ENCODE results near the gene FBXW7.

Gene FBXW7

DNA sequence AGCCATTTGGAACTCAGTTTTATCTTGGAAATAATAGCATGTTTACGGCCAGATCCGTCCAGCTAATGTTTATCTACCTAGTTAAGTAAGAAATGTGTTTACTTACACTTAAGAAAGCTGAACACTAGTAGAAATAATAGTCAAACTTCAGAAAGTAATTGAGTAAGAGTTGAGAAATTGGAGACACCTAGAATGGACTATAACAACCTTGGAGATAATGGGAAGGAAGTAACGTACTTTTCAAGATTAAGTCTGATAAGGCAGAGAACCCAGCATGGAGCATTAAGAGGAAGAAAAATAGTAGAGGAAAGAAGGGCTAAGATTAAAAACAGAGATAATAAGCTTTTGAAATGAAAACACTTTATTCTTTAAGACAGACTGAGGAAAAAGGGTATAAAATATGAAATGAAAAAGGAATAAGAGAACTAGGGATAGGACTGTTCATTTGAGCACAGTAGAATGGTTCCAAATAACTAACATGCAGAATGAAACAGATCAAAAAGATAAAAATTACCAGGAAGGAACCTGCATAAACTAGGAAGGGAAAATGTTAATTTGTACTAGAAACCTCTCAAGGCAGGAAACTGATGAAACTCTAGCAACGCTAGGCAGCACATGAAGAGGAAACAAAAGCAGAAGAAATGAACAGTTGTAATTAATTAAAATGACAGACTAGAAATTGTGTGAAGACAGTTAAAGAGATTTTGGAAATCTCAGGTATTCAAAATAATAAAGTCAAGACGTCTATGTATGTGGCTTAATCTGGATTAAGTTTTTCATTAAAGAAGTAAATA, 71.7 kb downstream of the FBXW7 start:
- DNase-seq = no peak

DNA sequence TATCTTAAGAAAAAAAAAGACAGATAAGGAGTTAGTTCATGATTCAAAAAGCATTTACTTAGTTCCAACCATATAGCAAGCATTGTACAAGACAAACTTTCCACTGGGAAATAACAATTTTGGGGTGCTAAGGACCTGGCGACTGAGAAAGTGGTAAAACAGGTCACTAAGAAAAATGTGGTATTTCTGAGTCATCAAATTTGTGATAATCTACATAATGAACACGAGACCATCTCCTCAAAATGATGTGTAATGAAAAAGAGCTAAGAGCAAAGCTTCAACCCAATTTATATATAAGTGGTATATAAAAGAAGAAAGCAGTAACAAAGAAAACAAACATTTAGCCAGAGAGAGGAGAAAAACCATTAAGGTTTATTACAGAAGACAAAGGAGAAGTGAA, 72.3 kb downstream of the FBXW7 start:
- no peak for DNase-seq

DNA sequence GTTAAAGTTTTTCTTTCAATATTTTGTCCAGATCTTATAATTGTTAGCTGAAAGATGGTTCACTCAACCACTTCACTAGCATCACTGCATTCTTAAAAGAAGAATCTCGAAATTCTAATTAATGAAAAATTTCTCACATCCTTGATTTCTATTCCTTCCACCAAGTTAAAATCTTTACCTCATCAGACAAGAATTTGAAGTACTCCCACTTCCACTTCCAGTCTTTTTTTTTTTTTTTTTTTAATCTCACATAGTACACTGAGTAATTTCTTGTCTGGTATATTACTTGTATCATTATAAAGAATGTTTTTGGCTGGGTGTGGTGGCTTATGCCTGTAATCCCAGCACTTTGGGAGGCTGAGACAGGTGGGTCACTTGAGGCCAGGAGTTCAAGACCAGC, 73.2 kb downstream of the FBXW7 start:
- no peak for DNase-seq

DNA sequence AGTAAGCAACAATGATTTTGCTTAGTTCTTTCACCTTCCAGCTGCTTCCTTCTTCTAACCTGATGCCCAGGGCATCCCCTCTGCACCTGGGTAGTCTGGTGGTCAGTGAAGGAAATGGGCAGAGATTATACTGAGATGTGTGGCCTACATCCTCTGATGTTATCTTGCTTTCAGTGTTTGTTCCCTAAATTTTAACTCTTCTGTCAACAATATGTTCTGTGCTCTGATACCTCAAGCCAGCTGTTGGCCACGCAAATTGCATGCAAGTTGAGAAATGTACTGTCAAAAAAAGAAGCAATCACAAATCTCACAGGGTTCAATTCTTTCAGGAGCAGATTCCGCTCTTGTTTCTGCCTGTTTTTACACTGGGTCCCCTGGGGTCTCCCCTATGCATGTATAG, 73.8 kb downstream of the FBXW7 start:
- DNase-seq = no peak

DNA sequence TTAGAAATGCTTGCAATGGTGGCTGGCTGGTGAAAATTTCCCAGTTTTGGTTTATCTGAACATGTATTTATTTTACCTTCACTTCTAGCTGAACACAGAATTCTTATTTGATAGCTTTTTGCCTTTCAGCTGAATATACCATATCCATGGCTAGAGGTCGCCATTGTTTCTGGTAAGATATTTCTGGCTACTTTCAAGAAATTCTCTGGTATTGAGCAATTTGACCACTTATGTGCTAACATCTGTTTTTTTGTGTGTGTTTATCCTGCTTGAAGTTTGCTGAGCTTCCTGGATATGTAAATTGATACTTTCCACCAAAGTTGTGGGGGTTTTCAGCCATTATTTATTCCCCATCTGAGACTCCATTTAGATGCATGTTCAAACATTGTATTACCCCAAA, 75.4 kb downstream of the FBXW7 start:
- DNase-seq = no peak

DNA sequence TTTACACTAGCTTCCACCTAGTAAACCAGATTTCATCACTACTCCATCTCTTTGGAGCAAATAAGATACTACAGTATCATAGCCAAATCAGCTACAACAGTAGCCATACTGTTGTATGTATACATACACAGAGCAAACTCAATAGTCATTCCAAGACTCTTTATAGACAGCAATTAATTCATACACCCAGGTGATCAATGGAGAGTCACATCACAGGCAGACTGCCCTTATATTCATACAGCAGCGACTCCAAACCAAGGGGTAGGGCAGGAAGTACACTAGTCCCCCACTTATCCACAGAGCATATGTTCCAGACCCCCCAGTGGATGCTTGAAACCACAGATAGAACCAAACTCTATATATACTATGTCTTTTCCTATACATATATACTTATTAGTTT, 76.6 kb downstream of the FBXW7 start:
- no peak for DNase-seq

DNA sequence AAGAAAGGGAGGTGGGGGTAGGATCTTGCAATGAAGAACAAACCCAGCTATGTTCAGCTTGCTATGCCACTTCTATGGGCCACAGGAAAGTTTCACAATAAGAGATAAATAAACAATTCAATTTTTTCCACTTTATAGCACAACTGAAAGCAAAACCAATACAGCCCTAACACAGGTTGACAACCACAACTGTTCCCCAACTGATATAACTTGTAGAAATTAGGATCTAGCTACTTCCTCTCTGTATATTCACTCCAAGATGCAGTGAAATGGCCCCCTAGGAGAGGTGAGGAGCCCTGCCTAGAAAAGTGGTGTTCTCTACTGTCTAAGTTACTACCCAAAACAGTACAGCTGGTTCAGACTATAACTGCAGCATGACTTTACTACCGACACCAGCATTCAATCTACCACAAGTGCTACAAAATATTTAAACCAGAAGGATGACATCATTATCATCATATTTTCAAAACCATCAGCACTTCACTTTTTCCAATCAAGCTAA, 77.0 kb downstream of the FBXW7 start:
- DNase-seq = no peak

DNA sequence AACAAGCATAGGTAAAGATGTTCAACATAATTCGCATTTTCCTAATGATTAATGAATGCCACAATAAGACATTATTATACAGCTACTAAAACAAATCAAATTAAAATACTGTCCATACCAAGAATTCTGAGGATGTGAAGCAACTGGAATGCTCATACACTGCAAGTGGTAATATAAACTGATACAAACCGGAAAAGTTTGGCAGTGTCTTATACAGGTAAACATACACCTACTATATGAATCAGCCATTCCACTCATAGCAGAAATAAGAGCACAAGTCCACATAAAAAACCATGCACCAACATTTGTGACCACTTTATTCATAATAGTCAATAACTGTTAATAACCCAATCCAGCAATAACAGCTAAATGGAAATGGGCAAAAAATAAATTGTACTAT, 79.3 kb downstream of the FBXW7 start:
- no peak for DNase-seq

DNA sequence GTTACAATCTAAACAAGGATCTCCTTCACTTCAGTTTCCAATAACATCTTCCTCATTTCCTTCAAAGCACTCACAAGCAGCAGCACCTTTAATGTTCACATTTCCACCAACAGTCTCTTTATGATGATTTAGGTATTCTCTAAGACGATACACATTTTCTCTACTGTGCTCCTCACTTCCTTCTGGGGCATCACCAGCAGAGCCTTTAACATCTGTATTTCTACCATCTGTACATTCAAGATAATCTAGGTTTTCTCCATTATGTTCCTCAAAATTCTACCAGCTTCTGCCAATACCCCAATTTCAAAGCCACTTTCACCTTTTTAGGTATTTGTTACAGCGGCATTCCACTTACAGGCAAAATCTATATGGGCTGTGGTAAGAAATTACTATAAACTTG, 80.6 kb downstream of the FBXW7 start:
- DNase-seq = no peak

DNA sequence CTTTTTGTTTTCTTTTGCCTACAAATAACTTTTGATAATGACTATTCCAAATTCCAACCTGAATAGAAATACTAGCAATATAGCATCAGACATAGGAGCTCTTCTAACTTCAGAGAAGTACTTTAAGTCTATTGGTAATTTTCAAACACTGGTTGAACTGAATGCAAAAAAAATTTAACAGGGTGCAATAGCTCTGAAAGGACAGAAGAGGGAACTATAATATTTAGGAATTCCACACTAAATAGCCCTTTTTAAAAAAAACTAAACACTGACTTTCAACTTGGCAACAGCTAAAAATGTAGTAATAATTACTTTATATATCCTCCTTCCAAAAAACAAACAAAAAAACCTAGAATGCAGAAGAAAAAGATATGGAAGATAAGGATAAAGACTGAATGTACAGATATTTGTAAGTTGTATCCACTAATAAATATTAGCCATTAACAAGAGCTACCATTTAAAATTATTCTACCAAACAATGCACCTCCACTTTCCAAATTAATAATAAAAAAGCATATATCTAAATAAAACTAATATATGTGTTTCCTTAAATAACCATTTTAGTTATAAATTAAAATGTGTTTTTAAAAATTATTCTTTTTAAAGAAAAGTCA, 81.4 kb downstream of the FBXW7 start:
- no peak for DNase-seq

DNA sequence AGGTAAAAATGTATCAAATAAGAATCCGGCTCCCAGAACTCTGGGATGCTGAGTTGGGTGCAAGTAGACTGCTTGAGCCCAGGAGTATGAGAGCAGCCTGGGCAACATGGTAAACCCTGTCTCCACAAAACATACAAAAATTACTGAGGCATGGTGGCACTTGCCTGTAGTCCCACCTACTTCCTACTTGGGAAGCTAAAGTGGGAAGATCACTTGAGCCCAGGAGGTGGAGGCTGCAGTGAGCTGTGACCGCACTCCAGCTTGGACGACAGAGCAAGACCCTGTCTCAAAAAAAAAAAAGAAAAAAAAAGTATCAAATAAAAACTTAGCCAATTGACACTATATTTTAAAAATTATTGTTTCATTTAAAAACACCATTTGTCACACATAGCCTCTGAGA, 84.4 kb downstream of the FBXW7 start:
- DNase-seq = no peak

DNA sequence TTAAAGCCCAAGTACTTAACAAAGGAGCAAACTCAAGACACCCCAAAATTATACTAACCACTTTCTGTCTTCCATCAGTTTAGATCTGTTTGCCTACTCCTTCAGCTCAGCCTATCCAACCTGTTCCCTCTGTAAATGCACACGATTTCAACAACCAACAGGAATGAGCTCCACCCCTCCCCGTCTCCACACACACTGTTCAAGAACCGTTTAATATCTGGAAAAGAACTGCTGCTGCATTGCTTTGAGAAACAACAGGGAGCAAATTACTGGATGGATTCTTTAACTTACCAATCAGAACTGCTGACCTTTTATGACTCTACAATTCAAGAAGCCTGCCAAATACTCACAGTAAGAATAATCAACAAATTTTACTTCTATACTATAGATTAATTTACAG, 87.0 kb downstream of the FBXW7 start:
- DNase-seq = no peak

DNA sequence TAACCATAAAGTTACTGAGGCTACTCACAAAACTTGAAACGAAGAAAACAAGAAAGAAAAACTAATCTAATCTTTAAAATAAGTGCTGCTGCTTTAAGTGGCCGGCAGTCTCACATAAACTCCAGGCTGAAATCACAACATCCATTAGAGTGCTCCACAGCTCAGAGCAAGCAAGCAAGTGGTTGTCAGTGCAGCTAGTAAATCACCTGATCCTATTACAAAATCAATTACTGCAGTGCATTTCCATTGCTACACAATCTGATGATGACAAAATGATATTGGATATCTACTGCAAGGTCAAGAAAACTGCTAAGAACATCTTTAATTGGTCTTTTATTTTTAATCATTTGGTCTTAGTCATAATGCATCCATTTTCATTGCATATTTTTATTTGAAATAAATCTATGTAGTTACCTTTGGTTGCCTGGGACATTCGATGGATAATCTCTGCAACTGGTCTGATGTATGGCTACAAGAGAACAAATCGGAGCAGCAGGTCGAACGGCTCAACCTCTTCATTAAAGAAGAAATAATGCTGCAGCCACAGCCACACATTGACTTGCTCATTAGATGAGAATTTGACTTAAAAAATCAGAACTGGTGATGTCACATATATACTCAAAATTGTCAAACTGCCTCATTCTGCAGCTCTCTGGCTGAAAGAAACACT, 87.7 kb downstream of the FBXW7 start:
- DNase-seq = no peak

DNA sequence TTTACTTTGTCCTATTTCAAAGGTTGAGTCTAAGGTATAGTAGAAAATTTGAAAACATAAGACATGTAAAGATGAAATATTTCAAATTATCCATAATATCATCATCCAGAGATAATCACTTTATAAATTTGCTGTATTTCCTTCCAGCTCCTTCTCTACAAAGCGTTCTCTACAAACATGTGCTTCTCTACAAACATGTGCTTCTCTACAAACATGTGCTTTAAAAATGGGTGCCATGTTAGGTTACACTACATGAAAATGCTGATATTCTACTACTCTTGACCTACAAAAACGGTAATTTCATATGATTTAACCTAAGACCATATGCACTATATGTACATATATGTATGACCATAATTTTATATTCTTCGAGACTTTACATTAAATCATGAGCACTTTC, 92.0 kb downstream of the FBXW7 start:
- no peak for DNase-seq

DNA sequence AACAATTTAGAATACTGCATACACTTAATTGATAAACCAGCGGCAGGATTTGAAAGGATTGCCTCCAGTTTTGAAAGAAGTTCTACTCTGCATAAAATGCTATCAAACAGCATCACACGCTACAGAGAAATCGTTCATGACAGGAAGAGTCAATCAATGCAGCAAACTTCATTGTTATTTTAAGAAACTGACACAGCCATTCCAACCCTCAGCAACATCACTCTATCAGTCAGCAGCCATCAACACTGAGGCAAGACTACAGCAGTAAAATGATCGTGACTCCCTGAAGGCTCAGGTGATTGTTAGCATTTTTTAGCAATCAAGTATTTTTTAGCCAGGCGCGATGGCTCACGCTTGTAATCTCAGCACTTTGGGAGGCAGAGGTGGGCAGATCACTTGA, 98.3 kb downstream of the FBXW7 start:
- DNase-seq = no peak

DNA sequence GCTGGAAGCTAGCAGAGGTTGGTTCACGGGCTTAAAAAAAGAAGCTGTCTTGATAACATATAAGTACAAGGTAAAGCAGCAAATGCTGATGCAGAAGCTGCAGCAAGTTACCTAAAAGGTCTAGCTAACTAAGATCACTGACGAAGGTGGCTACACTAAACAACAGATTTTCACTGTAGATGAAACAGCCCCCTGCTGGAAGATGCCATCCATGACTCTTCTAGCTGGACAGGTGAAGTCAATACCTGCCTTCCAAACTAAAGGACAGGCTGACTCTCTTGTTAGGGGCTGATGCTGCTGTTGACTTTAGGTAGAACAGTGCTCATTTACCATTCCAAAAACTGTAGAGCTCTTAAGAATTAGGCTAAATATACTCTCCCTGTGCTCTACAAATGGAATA, 99.5 kb downstream of the FBXW7 start:
- DNase-seq = no peak

DNA sequence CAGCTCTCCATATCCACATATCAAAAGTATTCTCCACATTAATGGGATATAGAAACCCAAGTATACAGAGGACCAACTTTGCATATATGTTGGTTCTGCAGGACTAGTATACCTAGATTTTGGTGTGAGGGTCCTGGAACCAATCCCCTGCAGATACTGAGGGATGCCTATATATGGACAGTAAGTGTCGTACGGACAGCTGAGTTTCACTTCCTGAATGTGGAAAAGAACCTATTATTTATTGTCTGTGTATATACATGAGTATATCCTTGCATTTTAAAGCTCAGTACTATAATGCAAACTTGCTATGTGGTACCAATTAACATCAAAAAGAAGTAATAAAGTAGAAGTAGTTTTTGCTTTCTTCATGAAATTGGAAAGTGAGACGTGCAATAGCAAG, 101.9 kb downstream of the FBXW7 start:
- no peak for DNase-seq

DNA sequence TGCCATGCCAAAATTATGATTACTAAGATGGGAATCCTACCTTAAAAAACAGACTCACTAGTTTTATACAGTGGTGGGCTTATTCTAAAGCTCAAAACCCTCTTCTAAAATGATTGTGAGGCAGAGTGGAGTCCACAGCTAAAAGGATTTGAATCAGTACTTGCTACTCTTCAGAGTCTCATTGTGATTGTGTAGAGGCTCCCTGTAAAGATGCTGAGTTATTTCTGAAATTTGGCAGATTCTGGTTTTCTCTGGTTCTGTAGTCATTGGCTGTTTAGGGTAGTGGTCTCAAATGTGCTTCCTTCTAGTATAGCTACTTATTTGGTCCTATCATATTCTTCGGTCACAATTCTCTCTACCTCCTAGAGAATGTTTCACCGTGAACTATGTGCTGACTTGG, 104.1 kb downstream of the FBXW7 start:
- DNase-seq = no peak

DNA sequence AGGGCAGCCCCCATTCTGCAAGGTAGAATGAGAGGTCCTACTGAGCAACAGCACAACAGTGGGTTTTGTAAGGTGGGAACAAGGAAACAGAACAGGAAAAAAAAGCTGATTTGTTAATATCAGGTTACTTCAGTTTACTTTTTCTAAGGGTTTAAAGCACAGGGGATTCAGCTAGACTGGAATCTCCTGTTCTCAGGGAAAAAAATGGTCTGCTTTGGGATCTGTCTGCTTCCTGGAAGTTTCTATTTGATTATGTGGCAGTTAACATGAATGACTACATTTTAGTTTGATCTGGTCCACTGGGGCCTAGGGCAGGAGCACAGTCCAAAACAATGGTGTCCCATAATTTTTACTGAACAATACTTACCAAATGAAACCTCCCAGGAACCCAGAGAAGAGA, 104.6 kb downstream of the FBXW7 start:
- DNase-seq = no peak

DNA sequence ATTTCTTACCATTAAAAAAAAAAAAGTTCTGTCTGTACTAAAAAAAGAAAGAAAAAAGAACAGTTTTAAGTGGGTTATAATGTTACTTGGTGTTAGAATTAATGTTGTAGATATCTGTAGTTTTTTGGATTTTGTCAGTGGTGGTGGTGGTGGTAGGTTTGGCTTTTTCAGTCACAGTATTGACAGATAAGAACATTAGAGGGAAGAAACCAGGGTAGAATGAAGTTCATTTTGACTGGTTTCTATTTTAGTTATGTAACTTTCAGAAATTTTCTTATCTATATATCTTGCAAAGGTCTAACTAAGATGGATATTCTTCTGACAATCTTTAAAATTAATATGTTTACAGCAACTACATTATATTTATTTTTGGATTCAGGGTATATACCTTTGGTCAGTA, 105.4 kb downstream of the FBXW7 start:
- no peak for DNase-seq

DNA sequence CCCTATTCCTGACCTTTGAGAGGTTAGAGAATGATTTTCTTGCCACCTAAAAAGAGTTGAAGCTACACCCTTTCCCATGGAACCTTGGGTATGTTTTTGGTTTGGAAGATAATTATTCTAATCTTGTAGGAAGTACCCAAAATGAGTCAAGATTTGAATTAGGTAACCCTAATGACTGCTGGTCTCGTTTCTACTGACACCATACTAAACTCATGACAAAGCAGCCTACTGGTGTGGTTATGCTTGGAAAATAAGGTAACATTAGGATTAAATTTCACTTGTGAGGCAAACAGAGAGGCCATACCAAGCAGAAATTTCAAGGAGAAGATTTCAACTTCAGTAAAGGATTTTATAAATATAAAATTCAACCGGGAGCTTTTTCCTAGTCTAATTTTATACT, 107.9 kb downstream of the FBXW7 start:
- DNase-seq = no peak

DNA sequence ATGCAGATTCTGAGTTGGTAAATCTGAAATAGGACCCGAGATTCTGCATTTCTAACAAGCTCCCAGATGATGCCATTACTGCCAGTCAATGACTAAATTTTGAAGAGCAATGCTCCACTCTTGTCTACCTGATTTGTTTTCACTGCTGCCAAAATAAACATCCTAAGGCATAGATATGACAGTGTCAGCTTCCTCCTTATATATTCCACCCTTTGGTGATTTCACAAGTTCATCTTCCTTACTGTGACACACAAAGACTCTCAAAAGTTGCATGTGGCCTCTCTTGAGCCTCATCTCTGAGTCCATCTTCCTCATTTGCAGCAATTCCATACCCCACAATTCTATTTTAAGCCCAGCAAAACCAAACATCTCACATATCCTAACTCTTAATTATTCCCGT, 110.9 kb downstream of the FBXW7 start:
- no peak for DNase-seq

DNA sequence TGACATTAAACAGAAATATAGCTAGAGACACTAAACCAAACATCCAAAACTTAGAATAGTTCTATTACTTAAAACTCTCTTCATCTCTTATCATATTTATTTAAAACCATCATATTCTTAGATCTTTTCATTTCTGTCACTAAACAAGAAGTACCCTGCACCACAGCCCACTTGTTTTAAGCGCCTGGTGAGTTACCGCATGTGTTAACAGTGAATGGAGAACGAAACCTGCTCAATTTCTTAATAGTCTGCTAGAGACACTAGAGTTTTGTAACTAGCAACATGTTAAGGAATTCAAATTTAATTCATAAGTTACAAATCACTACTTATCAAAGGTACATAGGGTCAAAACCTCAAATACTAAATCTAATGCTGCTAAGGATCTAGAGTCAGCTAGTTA, 111.5 kb downstream of the FBXW7 start:
- DNase-seq = no peak

DNA sequence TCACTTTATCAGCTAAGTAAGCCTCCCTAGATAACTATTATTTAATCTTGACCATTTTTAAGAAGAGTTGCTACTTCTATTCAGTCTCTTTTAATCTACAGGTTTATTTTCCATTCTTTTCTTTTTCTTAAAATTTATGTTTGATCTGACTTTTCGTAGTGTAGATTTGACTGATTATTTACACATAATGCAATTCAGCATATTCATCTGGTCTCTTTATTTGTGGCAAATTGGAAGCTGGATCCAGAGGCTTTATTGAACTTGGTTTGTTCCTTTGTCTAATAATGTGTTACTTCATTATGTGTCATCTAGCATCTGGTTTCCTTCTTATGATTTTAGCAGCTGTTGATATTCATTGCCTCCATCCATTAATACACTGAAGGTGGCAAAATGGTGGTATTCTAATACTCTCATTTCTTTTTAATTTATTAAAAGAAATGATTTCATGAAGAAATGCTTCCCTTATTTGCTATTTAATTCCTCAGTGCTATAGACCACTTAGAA, 113.0 kb downstream of the FBXW7 start:
- DNase-seq = no peak

Data from activated naive CD4-positive, alpha-beta T cell (primary cell).